Osteocyte (in vitro differentiated cells): ENCODE data around the gene QRFP. TPM values are rescaled to one million over a fixed set of nuclear protein-coding genes. Genes with fewer than 3 reads are reported as not detected.
"Not testable (repeated sequence)": the region's sequence is repeated elsewhere in the genome, so short reads cannot be mapped to it uniquely, and the experiment has no call there.

Experiments
- DNase-seq: peaks from one replicate; pipeline ENCODE4 v3.0.0; 2021; ENCODE audit warnings: mixed read lengths; ENCODE audit not compliant: unreplicated experiment; ENCODE audit errors: extremely low spot score
- H3K27ac Mint-ChIP-seq: one replicate; pipeline ENCODE4 v1.8.0; 2021; ENCODE audit warnings: mild to moderate bottlenecking, mixed read lengths; ENCODE audit not compliant: unreplicated experiment
- H3K27me3 Mint-ChIP-seq: one replicate; pipeline ENCODE4 v1.8.0; 2021; ENCODE audit warnings: mixed read lengths; ENCODE audit not compliant: unreplicated experiment
- H3K36me3 Mint-ChIP-seq: one replicate; pipeline ENCODE4 v1.8.0; 2021; ENCODE audit warnings: mixed read lengths; ENCODE audit not compliant: unreplicated experiment
- H3K4me1 Mint-ChIP-seq: one replicate; pipeline ENCODE4 v1.8.0; 2021; ENCODE audit warnings: mixed read lengths; ENCODE audit not compliant: unreplicated experiment
- H3K4me3 Mint-ChIP-seq: one replicate; pipeline ENCODE4 v1.8.0; 2021; ENCODE audit warnings: mild to moderate bottlenecking, moderate library complexity, mixed read lengths; ENCODE audit not compliant: unreplicated experiment
- H3K9me3 Mint-ChIP-seq: one replicate; pipeline ENCODE4 v1.8.0; 2021; ENCODE audit warnings: mixed read lengths; ENCODE audit not compliant: unreplicated experiment
- total RNA-seq: library from RNA; stranded (reverse); gene quantifications from 2 replicates; pipeline ENCODE4 v1.2.1, GENCODE V29; 2021
- TF ChIP-seq, protein P1 (sequence below): fragments of 200-600 bp; sonication (generic); IDR thresholded peaks from 2 replicates; pipeline ENCODE4 v1.5.0; 2021; ENCODE audit warnings: antibody characterized with exemption, mild to moderate bottlenecking, moderate library complexity

The QRFP gene
- total RNA-seq, 1 donor from 2014 or later, result not detected

DNA sequence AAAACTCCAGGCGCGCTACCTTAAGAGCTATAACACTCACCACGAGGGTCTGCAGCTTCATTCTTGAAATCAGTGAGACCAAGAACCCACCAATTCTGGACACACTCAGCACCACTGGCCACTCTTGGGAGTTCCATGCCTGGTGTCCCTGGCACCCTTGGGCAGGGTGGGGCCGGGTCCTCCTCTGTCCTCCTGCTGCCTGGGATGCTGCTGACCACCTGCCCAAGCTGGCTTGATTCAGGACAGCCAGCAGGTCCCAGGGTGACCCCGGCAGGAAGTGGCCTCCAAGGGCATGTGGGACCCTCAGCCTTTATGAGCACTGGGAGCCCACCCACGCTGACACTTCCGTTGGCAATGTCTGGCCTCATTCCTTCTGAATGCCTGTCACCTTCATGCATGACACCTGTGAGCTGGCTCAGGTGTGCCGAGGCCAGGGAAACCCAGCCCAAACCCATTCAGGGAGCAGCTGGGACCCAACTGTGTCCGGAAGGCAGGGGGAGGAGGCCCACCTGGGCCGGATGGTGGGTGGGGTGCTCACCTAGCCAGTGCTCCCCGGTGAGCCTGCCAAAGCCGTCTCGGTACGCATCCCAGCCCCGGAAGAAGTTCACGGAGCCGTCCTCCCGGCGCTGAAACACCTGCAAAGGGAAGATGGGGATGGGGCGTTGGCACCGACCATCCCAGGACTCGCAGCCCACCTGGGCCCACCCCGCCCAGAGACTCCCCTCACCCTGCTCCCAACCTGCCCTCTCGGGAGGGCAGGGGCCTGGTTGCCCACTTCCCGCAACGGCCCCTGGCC, 14.8 kb upstream of the QRFP start:
- Mint-ChIP-seq H3K4me1 (no peaks in the 10 kb centered on the region), H3K9me3 (no peaks in the 10 kb centered on the region), H3K27ac (no peak overlapping the region), H3K4me3 (no peak overlapping the region), H3K27me3 (peaks cover 5% of the 10 kb centered on the region), H3K36me3 (no peaks in the 10 kb centered on the region)
- DNase-seq, result no peak
- TF ChIP-seq, protein P1, sequence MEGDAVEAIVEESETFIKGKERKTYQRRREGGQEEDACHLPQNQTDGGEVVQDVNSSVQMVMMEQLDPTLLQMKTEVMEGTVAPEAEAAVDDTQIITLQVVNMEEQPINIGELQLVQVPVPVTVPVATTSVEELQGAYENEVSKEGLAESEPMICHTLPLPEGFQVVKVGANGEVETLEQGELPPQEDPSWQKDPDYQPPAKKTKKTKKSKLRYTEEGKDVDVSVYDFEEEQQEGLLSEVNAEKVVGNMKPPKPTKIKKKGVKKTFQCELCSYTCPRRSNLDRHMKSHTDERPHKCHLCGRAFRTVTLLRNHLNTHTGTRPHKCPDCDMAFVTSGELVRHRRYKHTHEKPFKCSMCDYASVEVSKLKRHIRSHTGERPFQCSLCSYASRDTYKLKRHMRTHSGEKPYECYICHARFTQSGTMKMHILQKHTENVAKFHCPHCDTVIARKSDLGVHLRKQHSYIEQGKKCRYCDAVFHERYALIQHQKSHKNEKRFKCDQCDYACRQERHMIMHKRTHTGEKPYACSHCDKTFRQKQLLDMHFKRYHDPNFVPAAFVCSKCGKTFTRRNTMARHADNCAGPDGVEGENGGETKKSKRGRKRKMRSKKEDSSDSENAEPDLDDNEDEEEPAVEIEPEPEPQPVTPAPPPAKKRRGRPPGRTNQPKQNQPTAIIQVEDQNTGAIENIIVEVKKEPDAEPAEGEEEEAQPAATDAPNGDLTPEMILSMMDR, result no peak

DNA sequence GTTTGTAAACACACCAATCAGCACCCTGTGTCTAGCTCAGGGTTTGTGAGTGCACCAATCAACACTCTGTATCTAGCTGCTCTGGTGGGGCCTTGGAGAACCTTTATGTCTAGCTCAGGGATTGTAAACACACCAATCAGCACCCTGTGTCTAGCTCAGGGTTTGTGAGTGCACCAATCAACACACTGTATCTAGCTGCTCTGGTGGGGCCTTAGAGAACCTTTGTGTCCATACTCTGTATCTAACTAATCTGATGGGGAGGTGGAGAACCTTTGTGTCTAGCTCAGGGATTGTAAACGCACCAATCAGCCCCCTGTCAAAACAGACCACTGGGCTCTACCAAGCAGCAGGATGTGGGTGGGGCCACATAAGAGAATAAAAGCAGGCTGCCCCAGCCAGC, 14.1 kb upstream of the QRFP start:
- DNase-seq, H3K9me3 Mint-ChIP-seq, H3K27ac Mint-ChIP-seq, H3K4me3 Mint-ChIP-seq, H3K36me3 Mint-ChIP-seq, H3K27me3 Mint-ChIP-seq, H3K4me1 Mint-ChIP-seq: not testable (repeated sequence)

DNA sequence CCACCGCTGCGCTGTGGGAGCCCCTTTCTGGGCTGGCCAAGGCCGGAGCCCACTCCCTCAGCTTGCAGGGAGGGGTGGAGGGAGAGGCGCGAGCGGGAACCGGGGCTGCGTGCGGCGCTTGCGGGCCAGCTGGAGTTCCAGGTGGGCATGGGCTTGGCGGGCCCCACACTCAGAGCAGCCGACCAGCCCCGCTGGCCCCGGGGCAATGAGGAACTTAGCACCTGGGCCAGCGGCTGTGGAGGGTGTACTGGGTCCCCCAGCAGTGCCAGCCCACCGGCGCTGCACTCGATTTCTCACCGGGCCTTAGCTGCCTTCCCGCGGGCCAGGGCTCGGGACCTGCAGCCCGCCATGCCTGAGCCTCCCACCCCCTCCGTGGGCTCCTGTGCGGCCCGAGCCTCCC, 13.4 kb upstream of the QRFP start:
- H3K36me3 Mint-ChIP-seq, H3K27ac Mint-ChIP-seq: not testable (repeated sequence)

DNA sequence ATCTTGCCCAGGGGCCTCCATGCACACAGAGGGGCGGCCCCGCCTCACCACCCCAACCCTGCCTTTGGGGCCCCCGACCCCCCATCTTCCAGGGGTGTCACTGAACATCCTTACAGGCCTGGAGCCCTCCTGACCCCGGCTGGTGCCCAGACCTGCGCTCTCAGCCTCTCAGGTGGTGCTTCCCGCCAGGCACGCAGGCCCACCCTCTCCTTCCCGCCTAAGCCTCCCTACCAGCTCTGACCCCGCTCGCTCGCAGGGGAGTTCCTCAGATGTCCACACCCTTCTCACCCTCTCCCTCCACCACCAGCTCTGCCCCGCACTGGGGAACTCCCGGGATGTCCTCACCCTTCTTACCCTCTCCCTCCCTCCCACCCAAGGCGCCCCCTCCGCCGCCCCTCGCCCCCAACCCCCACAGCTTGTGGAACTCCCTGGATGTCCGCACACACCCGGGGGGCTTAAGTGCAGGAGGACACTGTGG, 12.3 kb upstream of the QRFP start:
- Mint-ChIP-seq H3K4me3 (no peak overlapping the region), H3K27me3 (peaks cover 2% of the 10 kb centered on the region), H3K9me3 (no peaks in the 10 kb centered on the region), H3K27ac (no peak overlapping the region), H3K4me1 (no peaks in the 10 kb centered on the region), H3K36me3 (no peaks in the 10 kb centered on the region)
- TF ChIP-seq, protein P1, result no peak
- no peak for DNase-seq

More for the DNA sequence above, 13.4 kb upstream of the QRFP start:
- not testable (repeated sequence) for H3K4me1 Mint-ChIP-seq, H3K9me3 Mint-ChIP-seq, H3K27me3 Mint-ChIP-seq, DNase-seq, H3K4me3 Mint-ChIP-seq

DNA sequence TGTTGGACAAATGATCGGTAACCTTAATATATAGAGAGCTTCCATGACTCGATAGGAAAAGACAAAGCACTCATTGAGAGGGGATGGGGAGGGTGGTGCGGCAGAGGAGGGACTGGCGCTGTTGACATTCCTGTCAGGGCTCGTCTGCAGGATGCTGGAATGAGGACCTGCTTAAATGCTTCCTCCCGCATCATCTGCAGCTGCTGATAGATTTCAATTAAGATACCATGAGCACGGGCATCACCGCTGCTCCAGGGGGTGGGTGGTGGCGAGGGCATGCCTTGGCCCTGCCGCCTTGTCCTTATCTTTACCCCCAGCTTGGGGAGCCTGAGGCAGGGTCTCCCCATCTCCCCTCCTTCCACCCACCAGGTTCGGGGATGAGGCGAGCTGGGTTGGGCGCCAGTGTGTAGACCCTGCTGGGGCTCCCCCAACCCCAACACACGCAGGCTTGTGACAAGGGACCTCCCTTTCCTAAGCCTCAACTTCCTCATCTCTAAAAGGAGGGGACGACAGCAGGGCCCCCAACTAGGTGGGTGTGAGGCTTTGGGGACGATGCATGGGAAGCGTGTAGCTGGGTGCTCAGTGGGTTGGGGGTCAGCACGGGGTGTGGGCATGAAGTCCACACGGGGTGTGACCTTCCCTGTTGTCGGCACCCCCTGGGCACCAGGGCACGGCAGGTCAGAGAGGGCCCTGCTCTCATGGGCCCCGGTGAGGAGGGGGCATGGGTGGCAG, 11.7 kb upstream of the QRFP start:
- Mint-ChIP-seq H3K4me1 (no peaks in the 10 kb centered on the region), H3K9me3 (no peaks in the 10 kb centered on the region), H3K27me3 (peaks cover 2% of the 10 kb centered on the region), H3K4me3 (no peak overlapping the region), H3K36me3 (no peaks in the 10 kb centered on the region), H3K27ac (no peak overlapping the region)
- DNase-seq, result no peak
- TF ChIP-seq, protein P1, result no peak
